ENCODE measurements around the gene OBP2B.

The OBP2B gene

GRCh38 chr9:133165452-133165730, 43.7 kb downstream of the OBP2B start:
- DNase-seq, result no peak

GRCh38 chr9:133164191-133164590, 44.9 kb downstream of the OBP2B start:
- DNase-seq, result no peak

- DNase-seq, result peak; percentile 1
Observed at GRCh38 chr9:133163504-133164172, 45.4 kb downstream of the OBP2B start, which contains the start of gene GBGT1. TSS of gene GBGT1 (minus strand) at chr9:133163914. CDS start at chr9:133162412, 1,502 bp downstream.

GRCh38 chr9:133162861-133163503, 46.1 kb downstream of the OBP2B start:
- no peak for DNase-seq

- no peak for DNase-seq
Observed at GRCh38 chr9:133161547-133161950, 47.5 kb downstream of the OBP2B start.

GRCh38 chr9:133160742-133161546, 48.1 kb downstream of the OBP2B start:
- peak; percentile 0 for DNase-seq

- DNase-seq, result no peak
Observed at GRCh38 chr9:133158695-133159094, 50.4 kb downstream of the OBP2B start.
